ENCODE data around the gene CAMTA1. TPM values are rescaled to one million over a fixed set of nuclear protein-coding genes. Genes with fewer than 3 reads are reported as not detected.

Gene CAMTA1
- total RNA-seq, 1 experiment from 2014 or later = 82.2 TPM

GRCh38 chr1:7664893-7665250 is 879.6 kb downstream of the CAMTA1 start:
- intact Hi-C loops (cut with micrococcal nuclease; ENCODE audit: unreplicated experiment) (loop anchor here (5.0 kb wide), 1 partner anchor 237 kb away; no protein-coding TSS in a partner anchor), in situ Hi-C loops (cut with HindIII; ENCODE audit: low pct_unique_long_range_greater_than_20kb, low sequenced_read_pairs) (no loop called here)
- H3K27ac ChIP-seq (ENCODE audit: low read length) = no peak overlapping the region
- peaks cover 1% of the 10 kb centered on the region; the same call in 1 of the 2 replicates for H3K4me1 ChIP-seq (ENCODE audit: control insufficient read depth, insufficient read depth, low read length)
- ChIA-PET POLR2A (interaction anchor here (0.7 kb wide), 1 partner anchor 23 kb away, joined by 3 read pairs; no protein-coding TSS in a partner anchor), CTCF (interaction anchor here (8.3 kb wide), 1 partner anchor 88 kb away, joined by 135 read pairs; no protein-coding TSS in a partner anchor)
- TF ChIP-seq CTCF (IDR thresholded peaks at IDR 0.05) = no peak
- no peak for TF ChIP-seq POLR2AphosphoS5 (IDR thresholded peaks at IDR 0.05; ENCODE audit: low read depth, low read length)
- no peak for TF ChIP-seq SIN3A (IDR thresholded peaks at IDR 0.05; ENCODE audit: borderline replicate concordance, insufficient read depth, low read depth, low read length)
- no peak for TF ChIP-seq TCF7L2 (IDR thresholded peaks at IDR 0.05; ENCODE audit: low read depth, low read length)
- TF ChIP-seq REST (IDR thresholded peaks at IDR 0.05; ENCODE audit: insufficient read depth in 1 of 2, low read depth in 2 of 2, low read length in 1 of 2) = no peak
- H3K36me3 ChIP-seq (ENCODE audit: control insufficient read depth, insufficient read depth, low read length) = no peaks in the 10 kb centered on the region
- DNase-seq (ENCODE audit: low read depth, low spot score) (no peak), ATAC-seq (no peak)
- H3K27me3 ChIP-seq (ENCODE audit: control insufficient read depth, insufficient read depth, low read length) = no peaks in the 10 kb centered on the region
- no peaks in the 10 kb centered on the region for H3K9me3 ChIP-seq (ENCODE audit: control insufficient read depth, insufficient read depth, low read depth, low read length)
- H3K4me3 ChIP-seq (ENCODE audit: low read depth in 2 of 2, low read length in 2 of 2) = no peak overlapping the region
- BruUV-seq (replicated peaks) = no TSS peak

- Histone ChIP-seq H3K27me3 (ENCODE audit: control insufficient read depth, insufficient read depth, low read length) (no peaks in the 10 kb centered on the region), H3K9me3 (ENCODE audit: control insufficient read depth, insufficient read depth, low read depth, low read length) (no peaks in the 10 kb centered on the region), H3K36me3 (ENCODE audit: control insufficient read depth, insufficient read depth, low read length) (no peaks in the 10 kb centered on the region), H3K27ac (ENCODE audit: low read length) (no peak overlapping the region), H3K4me1 (ENCODE audit: control insufficient read depth, insufficient read depth, low read length) (peaks cover 3% of the 10 kb centered on the region; the same call in 1 of the 2 replicates), H3K4me3 (ENCODE audit: low read depth in 2 of 2, low read length in 2 of 2) (no peak overlapping the region)
- intact Hi-C loops (cut with micrococcal nuclease; ENCODE audit: unreplicated experiment) (loop anchor here (5.0 kb wide), 1 partner anchor 236 kb away; no protein-coding TSS in a partner anchor), in situ Hi-C loops (cut with HindIII; ENCODE audit: low pct_unique_long_range_greater_than_20kb, low sequenced_read_pairs) (no loop called here)
- POLR2A ChIA-PET = no interaction called here
- DNase-seq (ENCODE audit: low read depth, low spot score) (no peak), ATAC-seq (no peak)
- CTCF ChIA-PET = interaction anchor here (8.3 kb wide), 1 partner anchor 87 kb away, joined by 135 read pairs; no protein-coding TSS in a partner anchor
- BruUV-seq (replicated peaks) = no TSS peak
- TF ChIP-seq CTCF (IDR thresholded peaks at IDR 0.05) = no peak
- TF ChIP-seq SIN3A (IDR thresholded peaks at IDR 0.05; ENCODE audit: borderline replicate concordance, insufficient read depth, low read depth, low read length) = no peak
- no peak for TF ChIP-seq REST (IDR thresholded peaks at IDR 0.05; ENCODE audit: insufficient read depth in 1 of 2, low read depth in 2 of 2, low read length in 1 of 2)
- no peak for TF ChIP-seq POLR2AphosphoS5 (IDR thresholded peaks at IDR 0.05; ENCODE audit: low read depth, low read length)
- TF ChIP-seq TCF7L2 (IDR thresholded peaks at IDR 0.05; ENCODE audit: low read depth, low read length) = no peak
Observed at GRCh38 chr1:7666249-7666648, 881.0 kb downstream of the CAMTA1 start.
